IMR-90 (cell line): ENCODE measurements around the gene CALD1.

Experiments used
- CHD1 ChIP-seq: IDR thresholded peaks from 2 replicates; pipeline ENCODE4 v1.6.1; 2012; ENCODE audit warnings: low read depth, low read length, improper control_type of control experiment
- CTCF ChIP-seq: conservative IDR thresholded peaks from 2 replicates; pipeline ENCODE4 v1.5.1; 2012; ENCODE audit warnings: mild to moderate bottlenecking, low read depth, low read length, improper control_type of control experiment
- FOS ChIP-seq: fragments of 150-350 bp; IDR thresholded peaks from 2 replicates; pipeline ENCODE4 v1.6.1; 2016; ENCODE audit warnings: low read depth, low read length
- MXI1 ChIP-seq: IDR thresholded peaks from 2 replicates; pipeline ENCODE4 v1.6.1; 2012; ENCODE audit warnings: low read depth, mild to moderate bottlenecking, low read length, moderate library complexity, borderline replicate concordance
- POLR2A ChIP-seq: IDR thresholded peaks from 2 replicates; pipeline ENCODE4 v1.6.1; 2012; ENCODE audit warnings: mild to moderate bottlenecking, low read depth, low read length

GRCh38 chr7:134890246-134891240, 111.1 kb downstream of the CALD1 start:
- TF ChIP-seq CTCF (no peak), MXI1 (no peak), POLR2A (no peak), CHD1 (no peak), FOS (no peak)
